SJSA1 (cell line): ENCODE results near the gene CHCHD1. TPM values are rescaled to one million over a fixed set of nuclear protein-coding genes. Genes with fewer than 3 reads are reported as not detected.

Experiments used
- total RNA-seq: library from RNA; depleted of rRNA; stranded (reverse); fragments of >200 nt; shearing (Covaris generic); gene quantifications from 2 replicates; pipeline ENCODE4 v1.2.3, GENCODE V29; 2014; rRNA removed

CHCHD1 gene
- total RNA-seq, 1 experiment from 2014 or later: 54.4 TPM

Other genes with a start within 250 kb of the CHCHD1 start
- 6.7 and 17.5 TPM in 2 replicates for gene USP54, start 190.7 kb upstream of the CHCHD1 start, total RNA-seq
- gene MYOZ1, start 140.6 kb upstream of the CHCHD1 start, total RNA-seq: not detected in 2 replicates
- not detected in 2 replicates for gene SYNPO2L, start 126.0 kb upstream of the CHCHD1 start, total RNA-seq
- 0.81 and 3.2 TPM in 2 replicates for gene AGAP5, start 83.9 kb upstream of the CHCHD1 start, total RNA-seq
- 42.6 and 66.5 TPM in 2 replicates for gene SEC24C, start 37.7 kb upstream of the CHCHD1 start, total RNA-seq
- gene ZSWIM8, start 3.6 kb downstream of the CHCHD1 start, total RNA-seq: 27.0 and 35.8 TPM in 2 replicates
- 9.1 and 9.2 TPM in 2 replicates for gene NDST2, start 29.6 kb downstream of the CHCHD1 start, total RNA-seq
- 12.5 and 17.6 TPM in 2 replicates for gene CAMK2G, start 92.5 kb downstream of the CHCHD1 start, total RNA-seq
- 4.7 and 6.0 TPM in 2 replicates for gene PLAU, start 129.1 kb downstream of the CHCHD1 start, total RNA-seq
- gene VCL, start 216.1 kb downstream of the CHCHD1 start, total RNA-seq: 313 and 378 TPM in 2 replicates